HG02623 (cell line): ENCODE results near the gene SHC4.
A peak's percentile ranks its signal among the peaks of the same experiment; 100 is the strongest.

Source experiments
- ATAC-seq: cut with Tn5 transposase; IDR thresholded peaks from one replicate; pipeline ENCODE4 v1.9.1; 2021; ENCODE audit warnings: moderate library complexity; ENCODE audit not compliant: unreplicated experiment

SHC4 gene, protein sequence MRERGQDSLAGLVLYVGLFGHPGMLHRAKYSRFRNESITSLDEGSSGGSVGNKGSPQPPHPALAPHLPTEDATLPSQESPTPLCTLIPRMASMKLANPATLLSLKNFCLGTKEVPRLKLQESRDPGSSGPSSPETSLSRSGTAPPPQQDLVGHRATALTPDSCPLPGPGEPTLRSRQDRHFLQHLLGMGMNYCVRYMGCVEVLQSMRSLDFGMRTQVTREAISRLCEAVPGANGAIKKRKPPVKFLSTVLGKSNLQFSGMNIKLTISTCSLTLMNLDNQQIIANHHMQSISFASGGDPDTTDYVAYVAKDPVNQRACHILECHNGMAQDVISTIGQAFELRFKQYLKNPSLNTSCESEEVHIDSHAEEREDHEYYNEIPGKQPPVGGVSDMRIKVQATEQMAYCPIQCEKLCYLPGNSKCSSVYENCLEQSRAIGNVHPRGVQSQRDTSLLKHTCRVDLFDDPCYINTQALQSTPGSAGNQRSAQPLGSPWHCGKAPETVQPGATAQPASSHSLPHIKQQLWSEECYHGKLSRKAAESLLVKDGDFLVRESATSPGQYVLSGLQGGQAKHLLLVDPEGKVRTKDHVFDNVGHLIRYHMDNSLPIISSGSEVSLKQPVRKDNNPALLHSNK

GRCh38 chr15:48963524-48964113 is at the start of gene SHC4:
TSS of gene SHC4 (minus strand) at chr15:48963919. CDS start at chr15:48963015, 904 bp downstream.
- no peak for ATAC-seq

- ATAC-seq: no peak
Measured at GRCh38 chr15:48999314-48999713, 35.6 kb upstream of the SHC4 start.

GRCh38 chr15:48996276-48996675 is 32.6 kb upstream of the SHC4 start:
- ATAC-seq: no peak

GRCh38 chr15:48993380-48993779 is 29.7 kb upstream of the SHC4 start:
- ATAC-seq: no peak

- ATAC-seq: peak; percentile 94
Measured at GRCh38 chr15:48992545-48992944, 28.8 kb upstream of the SHC4 start.

GRCh38 chr15:48992096-48992495 is 28.4 kb upstream of the SHC4 start:
- peak; percentile 19 for ATAC-seq

DNA sequence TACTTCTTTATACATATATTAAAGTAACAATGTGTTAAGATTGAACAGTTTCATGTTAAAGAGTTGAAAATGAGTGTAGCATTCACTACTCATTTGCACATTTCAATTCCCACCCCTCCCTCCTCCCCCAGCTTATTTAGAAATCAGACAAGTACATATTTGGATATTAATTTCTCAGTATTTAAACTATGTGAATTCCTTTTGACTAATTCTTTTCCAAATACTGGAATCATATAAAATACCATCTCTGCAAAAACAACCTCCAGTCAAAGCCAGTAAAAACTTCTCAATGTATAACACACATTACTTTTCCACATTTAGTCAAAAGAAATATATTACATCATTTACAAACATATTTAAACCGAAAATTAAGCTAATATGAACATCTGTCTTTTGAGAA is 25.5 kb upstream of the SHC4 start:
- ATAC-seq: no peak

GRCh38 chr15:48987142-48987541 is 23.4 kb upstream of the SHC4 start:
- ATAC-seq: no peak

DNA sequence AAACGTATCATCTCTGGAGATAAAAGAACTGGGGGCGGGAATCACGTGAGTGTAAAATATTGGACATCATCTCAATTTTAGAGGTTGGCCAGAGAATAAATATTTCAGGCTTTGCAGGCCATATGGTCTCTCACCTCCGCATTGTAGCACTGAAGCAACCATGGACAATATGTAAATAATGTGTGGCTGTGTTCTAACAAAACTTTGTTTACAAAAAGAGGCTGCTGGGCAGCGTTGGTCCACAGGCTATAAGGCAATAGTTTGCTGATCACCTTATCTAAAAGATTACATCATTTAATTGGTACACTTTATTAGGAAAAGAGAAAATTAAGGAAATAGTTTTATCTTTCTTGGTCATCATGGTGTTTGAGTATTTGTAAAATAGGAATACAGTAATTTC is 22.5 kb upstream of the SHC4 start:
- ATAC-seq: no peak

- ATAC-seq: no peak
Measured at GRCh38 chr15:48985516-48985915, 21.8 kb upstream of the SHC4 start.

DNA sequence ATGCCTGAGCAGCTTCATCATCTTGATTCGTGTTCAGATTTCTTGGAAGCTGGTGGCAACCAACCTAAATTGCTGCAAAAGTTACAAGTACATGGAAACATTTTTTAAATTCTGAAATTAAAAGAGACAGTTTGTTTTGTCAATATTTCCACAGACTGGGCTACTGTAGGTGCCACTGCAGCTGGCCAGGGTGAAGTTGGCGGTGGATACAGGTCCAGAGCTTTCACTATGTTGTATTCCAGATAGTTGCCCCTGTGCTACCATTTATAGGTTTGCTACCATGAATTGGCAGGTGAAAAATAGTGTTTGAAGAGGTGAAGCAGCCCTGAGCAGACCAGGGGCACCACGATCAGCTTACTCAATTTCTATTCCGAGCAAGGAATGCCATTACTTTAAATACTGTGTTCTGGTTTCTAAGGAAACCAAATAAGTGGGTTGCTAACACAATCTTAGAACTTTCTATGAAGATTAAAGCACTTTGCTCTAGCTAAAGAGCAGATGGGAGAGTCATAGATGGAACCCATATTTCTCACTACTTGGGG is 21.2 kb upstream of the SHC4 start:
- ATAC-seq: no peak

GRCh38 chr15:48984021-48984710 is 20.4 kb upstream of the SHC4 start:
- no peak for ATAC-seq

DNA sequence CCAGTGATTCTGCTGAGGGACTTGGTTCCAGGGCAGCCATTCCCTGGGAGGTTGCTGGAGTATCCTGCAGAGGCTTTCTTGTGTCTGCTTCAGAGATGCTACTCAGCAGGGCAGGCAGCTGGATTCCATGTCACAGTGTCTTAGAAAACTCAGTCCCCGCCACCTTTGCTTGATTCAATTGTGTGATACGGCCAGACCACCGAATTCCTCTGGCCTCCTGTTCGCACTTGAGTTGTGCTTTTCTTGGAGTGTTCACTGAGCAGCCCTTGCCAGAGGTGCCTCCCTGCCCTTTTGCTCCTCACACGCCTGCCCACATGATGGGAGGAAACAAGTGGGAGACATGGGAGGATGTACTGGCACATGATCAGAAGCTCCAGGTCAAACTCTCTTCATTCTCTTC is 19.6 kb upstream of the SHC4 start:
- no peak for ATAC-seq

DNA sequence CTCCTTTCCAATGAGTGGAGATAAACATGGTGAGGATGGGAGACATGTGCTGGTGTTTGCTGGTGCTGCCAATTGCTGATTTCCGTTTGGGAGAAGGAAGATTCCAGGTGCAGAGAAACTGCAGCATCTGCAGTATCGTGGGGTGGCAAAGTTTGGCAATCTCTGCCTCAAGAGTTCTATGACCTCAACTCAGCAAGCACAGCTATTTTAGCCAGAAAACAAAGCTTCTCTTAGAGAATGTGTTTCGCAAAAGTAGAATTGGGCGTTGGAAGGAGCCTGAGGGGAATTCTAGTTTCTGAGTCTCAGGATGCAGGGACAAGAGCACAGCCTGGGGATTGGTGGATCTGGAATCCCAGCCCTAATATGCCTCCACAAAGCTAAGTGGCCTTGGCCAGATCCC is 18.2 kb upstream of the SHC4 start:
- no peak for ATAC-seq

DNA sequence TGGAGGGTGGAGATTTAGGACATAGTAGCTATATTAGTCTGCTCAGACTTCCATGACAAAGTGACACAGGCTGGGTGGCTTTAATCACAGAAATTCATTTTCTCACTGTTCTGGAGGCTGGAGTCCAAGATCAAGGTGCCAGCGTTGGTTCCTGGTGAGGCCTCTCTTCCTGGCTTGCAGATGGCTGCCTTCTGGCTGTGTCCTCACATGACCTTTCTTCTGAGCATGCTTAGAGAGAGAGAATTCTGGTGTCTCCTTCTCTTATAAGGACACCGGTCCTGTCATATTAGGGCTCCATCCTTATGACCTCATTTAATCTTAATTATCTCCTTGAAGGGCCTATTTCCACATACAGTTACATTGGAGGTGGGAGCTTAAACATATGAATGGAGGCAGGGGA is 14.9 kb upstream of the SHC4 start:
- no peak for ATAC-seq

DNA sequence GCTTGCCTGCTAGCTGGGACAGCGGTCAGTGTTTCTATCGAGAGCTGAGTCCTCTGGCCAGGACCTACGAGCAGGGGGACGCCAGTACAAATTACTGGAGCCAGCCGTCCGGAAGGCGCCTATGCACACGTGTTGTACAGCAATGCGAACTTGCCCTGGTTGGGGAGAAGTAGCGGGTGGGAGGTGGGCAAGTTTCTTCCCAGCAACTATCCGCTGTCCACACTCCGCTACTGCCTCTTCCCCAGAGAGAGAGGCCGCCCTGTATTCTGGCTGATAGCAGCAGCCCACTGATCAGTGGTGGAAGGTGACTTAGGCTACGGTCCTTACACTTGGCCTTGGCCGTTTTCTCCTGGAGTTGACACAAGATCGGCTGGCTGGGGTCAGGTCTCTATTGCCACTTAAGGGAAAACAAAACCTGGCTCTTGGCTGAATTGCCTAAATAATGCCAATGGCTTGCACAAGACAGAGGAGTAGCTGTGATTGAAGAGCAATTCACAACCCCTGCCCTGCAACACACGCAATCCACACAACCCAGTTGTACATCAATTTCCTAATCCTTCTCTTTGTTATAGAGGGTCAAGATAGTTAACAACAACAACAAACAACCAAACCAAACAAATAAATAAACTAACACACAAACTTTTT is 12.8 kb upstream of the SHC4 start:
- no peak for ATAC-seq

DNA sequence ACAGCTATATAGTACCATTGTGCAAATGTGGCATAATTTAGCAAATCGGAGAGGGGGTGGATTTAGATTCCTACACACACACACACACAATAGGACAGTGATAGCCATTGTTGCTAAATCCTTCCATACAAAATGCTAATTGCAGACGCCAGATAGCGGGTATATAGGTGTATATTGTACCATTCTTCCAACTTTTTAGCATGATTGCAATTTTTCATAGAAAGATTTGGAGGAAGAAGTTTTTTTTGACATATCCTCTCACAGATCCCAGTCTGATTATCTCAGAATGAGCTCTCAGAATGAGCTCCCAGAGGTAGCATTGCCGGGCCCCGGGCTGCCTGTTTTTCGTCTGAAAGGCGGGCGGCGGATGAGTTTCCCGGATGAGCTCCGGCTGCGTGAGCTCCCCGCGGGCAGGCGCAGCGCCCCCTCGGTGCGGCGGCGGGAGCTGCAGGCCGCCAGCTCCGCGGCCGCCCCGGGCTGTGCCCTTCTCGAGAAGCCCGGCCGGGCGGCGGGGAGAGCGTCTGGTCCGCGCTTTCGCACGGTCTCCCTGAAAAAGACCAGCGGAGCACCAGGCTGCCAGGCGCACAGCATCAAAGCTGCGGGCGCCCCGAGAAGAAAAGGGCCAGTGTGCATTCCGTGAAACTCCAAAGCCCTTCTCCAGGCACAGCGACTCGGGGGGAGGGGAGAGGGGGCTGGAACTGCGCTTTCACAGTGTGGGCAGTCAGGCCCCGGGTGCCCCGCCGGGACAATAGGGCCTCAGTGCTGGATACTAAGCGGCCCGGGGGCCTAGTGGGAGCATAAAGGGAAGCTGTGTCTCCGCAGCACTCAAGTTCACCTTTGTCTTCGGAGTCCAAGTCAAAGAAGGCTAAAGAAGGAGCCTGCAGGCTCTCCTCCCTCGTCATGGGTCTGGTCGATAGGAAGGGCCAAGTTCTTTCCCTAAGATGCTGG is 12.0 kb upstream of the SHC4 start:
- ATAC-seq: peak; percentile 94

DNA sequence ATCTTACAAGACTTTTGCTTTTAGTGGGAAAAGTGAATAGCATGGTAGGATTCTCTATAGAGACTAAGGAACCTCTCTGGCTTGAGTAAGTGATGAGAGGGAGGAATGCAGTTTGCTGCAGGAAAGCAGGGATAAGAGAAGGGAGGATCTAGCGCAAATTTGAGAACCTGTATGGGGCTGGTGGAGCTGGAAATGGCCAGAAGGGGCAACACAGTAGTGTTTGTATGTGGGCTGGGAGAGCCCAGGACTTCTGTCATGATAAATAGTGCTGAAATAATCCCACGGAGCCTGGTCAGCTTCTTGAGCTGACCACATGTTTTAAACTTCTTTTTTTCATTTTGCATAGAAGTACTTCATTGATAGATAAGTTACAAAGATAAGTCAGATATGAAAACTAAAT is 11.2 kb upstream of the SHC4 start:
- no peak for ATAC-seq

DNA sequence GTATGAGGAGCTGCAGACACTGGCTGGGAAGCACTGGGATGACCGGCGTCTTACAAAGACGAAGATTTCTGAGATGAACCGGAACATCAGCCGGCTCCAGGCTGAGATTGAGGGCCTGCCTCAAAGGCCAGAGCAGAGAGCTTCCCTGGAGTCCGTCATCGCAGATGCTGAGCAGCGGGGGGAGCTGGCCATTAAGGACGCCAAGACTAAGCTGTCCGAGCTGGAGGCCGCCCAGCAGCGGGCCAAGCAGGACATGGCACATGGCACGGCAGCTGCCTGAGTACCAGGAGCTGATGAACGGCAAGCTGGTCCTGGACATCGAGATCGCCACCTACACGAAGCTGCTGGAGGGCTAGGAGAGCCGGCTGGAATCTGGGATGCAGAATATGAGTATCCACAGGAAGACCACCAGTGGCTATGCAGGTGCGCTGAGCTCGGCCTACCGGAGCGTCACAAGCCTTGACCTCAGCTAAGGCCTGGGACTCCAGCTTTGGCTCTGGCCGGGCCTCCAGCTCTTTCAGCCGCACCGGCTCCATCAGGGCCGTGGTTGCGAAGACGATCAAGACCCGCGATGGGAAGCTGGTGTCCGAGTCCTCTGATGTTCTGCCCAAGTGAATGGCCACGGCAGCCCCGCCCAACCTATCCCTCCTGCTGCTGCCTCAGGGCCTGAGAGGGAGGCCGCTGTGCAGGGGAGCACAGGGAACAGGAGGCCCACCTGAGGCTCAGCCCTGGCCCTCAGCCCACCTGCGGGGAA is 9.2 kb upstream of the SHC4 start:
- ATAC-seq: no peak
